Upper lobe of left lung (tissue), 4 donors: Measurements from ENCODE around the gene DNAAF3.

Source experiments
- CTCF ChIP-seq, 6 experiments: fragments of 450-650 bp in 4 of 6; fragments of 200-600 bp in 2 of 6; sonication (generic) in 2 of 6; IDR thresholded peaks; one replicate each; pipeline ENCODE4 v1.5.1; 2016 to 2019; ENCODE audit warnings: antibody characterized with exemption in 6 of 6
- POLR2AphosphoS5 ChIP-seq, 2 donors: sonication (generic); formaldehyde crosslinking; IDR thresholded peaks; one replicate each; pipeline ENCODE4 v1.5.1; 2017; ENCODE audit warnings: antibody characterized with exemption in 2 of 2

DNA sequence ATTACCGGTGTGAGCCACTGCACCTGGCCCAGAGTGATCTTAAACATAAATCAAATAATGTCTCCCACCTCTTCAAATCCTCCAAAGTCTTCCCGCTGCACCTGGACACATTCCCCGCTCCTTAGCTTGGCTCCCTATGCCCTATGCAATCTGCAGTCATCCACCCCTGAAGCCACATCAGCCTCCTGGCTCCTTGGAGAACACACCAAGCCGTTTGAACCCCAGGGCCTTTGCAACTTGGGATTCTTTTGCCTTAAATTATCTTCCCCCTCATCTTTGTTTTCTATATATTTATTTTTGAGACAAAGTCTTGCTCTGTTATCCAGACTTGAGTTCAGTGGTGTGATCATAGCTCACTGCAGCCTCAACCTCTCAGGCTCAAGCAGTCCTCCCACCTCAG is 2.7 kb upstream of the DNAAF3 start:
- TF ChIP-seq POLR2AphosphoS5 (IDR thresholded peaks at IDR 0.05) (no peak), CTCF (IDR thresholded peaks at IDR 0.05) (no peak)
